GM12865 (cell line): ENCODE measurements around the gene ABHD8.
A peak's percentile ranks its signal among the peaks of the same experiment; 100 is the strongest.

Experiments used
- DNase-seq: peaks from one replicate; pipeline ENCODE4 v3.0.0; 2010; ENCODE audit warnings: low read depth
- H3K4me3 ChIP-seq: 2 replicates; pipeline ENCODE4 v1.5.1; 2011; ENCODE audit warnings: mild to moderate bottlenecking, low read depth, low read length, control low read depth
- TF ChIP-seq, protein P1 (sequence below): IDR thresholded peaks from 2 replicates; pipeline ENCODE4 v1.5.1; 2011; ENCODE audit warnings: low read length, control low read depth, low read depth, inconsistent platforms; ENCODE audit not compliant: insufficient read depth; ENCODE audit errors: missing control alignments

ABHD8 gene

DNA sequence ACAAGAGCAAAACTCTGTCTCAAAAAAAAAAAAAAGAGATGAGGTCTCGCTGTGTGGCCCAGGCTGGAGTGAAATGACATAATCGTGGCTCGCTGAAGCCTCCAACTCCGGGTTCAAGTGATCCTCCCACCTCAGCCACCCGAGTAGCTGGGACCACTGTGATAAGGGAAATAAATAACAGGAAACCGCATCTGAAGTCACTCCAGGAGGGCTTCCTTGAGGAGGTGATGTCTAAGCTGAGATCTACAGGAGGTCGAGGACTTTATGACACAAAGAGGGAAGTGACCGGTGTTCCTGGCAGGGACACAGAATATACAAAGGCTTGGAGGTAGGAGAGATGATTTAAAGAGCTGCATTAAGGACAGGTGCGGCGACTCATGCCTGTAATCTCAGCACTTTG lies 48.6 kb downstream of the ABHD8 start:
- no peak overlapping the region for H3K4me3 ChIP-seq
- no peak for DNase-seq
- TF ChIP-seq, protein P1, sequence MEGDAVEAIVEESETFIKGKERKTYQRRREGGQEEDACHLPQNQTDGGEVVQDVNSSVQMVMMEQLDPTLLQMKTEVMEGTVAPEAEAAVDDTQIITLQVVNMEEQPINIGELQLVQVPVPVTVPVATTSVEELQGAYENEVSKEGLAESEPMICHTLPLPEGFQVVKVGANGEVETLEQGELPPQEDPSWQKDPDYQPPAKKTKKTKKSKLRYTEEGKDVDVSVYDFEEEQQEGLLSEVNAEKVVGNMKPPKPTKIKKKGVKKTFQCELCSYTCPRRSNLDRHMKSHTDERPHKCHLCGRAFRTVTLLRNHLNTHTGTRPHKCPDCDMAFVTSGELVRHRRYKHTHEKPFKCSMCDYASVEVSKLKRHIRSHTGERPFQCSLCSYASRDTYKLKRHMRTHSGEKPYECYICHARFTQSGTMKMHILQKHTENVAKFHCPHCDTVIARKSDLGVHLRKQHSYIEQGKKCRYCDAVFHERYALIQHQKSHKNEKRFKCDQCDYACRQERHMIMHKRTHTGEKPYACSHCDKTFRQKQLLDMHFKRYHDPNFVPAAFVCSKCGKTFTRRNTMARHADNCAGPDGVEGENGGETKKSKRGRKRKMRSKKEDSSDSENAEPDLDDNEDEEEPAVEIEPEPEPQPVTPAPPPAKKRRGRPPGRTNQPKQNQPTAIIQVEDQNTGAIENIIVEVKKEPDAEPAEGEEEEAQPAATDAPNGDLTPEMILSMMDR, result no peak

DNA sequence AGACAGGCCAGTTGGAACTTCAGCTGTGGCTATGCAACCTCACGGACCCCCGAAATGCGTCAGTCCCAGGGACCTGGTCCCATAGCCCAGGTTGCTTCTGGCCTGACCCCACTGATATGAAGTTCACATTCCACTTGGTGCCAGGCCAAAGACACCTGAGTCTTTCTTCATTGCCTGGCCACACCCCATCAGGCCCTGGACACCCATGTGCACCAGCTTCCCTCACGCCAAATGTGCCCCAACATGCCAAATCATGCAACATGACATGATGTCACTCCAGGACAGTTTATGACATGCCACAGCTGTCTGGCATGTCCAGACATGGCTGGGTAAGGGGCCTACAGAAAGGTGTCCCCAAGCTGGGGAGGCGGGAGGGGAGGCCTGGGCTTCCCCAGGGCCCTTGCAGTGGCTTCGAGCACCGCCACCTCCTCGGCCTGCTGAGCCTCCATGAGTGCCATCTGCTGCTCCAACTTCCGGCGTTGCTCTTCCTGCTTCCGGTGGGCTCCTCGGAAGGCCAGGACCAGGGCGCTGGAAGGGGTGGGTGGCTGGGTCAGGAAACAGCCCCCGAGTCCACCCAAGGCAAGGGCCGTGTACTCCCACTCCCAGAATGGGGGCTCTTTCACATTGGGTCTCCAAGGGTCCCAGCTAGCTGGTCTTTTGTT lies 53.2 kb downstream of the ABHD8 start:
- no peak for DNase-seq
- TF ChIP-seq, protein P1, result no peak
- H3K4me3 ChIP-seq, result no peak overlapping the region

DNA sequence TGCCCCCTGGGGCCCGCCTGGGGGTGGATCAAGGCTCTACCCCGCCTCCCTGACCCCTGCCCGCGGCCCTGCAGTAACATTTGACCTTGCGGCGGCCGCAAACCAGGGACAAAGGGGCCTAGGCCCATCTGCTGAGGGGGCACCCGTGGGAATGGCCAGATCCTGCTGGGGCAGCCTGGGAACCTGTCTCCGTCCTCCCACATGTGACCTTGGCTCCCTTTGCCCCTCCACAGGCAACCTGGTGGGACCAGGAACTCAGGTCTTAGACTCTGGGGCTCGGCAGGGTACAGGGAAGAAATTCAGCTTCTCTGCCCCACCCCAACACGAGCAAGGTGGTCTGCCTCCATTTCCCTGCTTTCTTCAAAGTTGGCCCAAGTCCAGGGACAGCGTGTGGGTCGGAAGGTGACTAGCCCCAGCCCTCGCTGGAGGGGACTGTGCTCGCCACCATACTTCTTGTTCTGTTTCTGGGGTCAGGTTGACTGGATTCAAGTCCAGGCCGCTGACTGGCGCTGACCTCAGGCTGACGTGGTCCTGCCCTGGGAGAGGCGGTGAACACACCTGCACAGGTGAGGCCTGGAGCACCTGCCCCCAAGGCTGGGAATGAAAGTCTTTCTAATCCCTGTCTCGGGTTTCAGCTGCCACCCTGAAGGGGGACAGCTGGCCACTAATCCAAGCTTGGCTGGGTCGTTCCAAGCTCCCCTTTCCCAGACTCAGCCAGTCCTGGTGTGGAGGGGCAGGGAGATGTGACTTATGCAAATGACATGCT lies 55.0 kb downstream of the ABHD8 start:
- no peak for DNase-seq
- H3K4me3 ChIP-seq, result no peak overlapping the region
- TF ChIP-seq, protein P1, result no peak

DNA sequence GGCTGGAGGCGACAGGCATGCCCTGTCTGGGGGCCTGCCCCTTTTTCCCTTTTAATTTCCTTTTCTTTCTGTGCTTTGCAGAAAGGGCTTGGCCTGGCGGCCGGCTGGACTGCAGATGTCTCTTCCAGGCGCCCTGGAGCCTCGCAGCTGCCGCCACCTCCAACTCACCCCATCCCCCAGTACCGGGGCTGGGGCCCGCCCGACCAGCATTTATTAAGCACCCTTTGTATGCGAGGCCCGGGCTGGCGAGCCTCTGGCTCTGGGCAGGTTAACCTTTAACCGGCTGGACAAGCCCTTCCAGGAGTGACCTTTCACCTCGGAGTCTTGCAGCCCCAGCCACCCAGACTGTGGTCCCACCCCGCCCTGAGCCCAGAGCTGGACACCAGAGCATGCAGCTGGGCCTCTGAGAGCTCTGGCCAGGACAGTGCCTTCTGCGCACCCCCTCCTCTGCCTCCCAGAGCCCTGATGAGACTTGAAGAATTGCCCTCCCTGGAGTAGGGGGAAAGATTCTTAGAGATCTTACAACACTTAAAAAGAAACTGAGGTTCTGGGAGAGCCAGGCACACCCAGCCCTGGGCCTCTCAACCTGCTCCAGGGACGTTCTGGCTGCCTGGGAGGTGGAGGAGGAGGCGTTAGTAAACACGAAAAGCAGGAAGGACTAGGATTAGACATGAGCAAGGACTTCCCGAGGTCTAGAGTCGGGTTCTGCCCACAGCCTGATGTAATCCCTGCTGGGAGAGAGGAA lies 56.4 kb downstream of the ABHD8 start:
- no peak for DNase-seq
- peak overlapping the region; percentile 70 for H3K4me3 ChIP-seq
- TF ChIP-seq, protein P1, result no peak

DNA sequence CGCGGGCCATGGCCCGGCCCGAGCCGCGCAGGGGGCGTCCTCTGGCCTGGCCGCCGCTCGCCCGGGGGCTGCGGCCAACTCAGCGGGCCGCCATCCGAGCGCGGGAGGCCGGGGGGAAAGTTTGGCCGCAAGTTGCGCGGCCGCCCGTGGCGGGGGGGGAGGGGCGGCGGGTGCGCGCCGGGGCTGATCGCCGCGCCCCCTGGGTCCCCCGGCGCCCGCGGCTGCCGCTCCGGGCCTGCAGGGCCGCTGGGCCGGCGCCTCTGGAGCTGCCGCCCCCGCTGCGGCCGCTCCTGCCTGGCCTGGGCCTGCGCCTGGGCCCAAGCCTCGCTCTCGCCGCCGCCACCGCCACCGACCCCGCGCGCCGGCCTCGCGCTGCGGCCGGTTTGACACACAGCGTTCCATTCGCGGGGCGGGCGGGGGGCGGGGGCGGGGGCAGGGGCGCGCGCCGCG lies 57.7 kb downstream of the ABHD8 start, which contains the start of gene NR2F6:
Gene NR2F6, minus strand, starts transcription at position 385 of the 450 bp plus-strand sequence. CDS start 699 bp downstream, outside the sequence.
- TF ChIP-seq, protein P1, result no peak
- no peak for DNase-seq
- H3K4me3 ChIP-seq, result peak within 1 kb of the TSS; percentile 70

DNA sequence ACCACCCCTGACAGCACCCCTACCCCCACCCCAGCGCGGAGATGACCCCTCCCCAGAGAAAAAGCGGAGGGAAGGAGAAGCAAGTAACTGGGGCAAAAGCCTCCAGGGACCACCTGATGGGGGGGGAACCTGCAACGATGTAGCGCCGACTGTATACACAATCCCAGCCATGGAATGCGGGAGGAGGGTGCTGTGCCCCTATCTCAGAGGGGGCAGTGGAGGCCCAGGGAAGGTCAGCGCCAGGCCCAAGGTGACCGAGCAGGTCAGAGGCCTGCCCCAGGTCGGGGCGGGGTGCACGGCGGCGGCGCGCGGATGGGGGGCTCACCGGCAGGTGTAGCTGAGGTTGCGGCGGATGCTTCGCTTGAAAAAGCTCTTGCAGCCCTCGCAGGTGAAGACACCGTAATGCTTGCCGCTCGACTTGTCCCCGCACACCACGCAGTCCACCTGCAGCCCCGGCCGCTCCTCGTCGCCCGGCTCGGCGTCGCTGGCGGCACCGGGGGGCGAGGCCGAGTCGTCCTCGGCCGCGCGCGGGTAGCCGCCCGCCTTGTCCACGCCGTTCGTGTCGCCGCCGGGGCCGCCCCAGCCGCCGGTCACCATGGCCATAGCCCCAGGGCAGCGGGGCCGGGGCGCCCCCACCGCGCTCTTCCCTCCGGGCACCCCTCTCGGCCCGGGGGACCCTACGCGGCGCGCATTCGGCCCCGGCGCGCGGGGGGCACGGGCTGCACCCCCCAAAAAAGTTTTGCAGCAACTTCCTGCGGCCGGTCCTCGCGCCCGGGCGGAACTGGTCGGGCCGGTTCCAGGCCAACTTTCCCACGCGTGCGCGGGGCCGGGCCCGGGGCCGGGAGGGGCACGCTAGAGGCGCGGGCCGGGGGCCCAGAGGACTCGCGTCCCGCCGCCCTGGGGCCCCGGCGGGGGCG lies 58.3 kb downstream of the ABHD8 start:
- H3K4me3 ChIP-seq, result peak overlapping the region; percentile 49
- TF ChIP-seq, protein P1, result no peak
- DNase-seq, result no peak
